Astrocyte of the cerebellum (primary cell): Measurements from ENCODE around the gene CGB3.
"Not testable (repeated sequence)": the region's sequence is repeated elsewhere in the genome, so short reads cannot be mapped to it uniquely, and the experiment has no call there.

Source experiments
- DNase-seq: peaks from one replicate; pipeline ENCODE4 v3.0.0-alpha.2; 2011; ENCODE audit warnings: low read depth
- H3K4me3 ChIP-seq: 2 replicates; pipeline ENCODE4 v1.5.1; 2011; ENCODE audit warnings: mild to moderate bottlenecking, low read depth, low read length, moderate library complexity
- in situ Hi-C: cut with HindIII; loops from 2 replicates; pipeline ENCODE4 v1.10.0; 2017; ENCODE audit warnings: low sequenced_read_pairs
- TF ChIP-seq, protein P1 (sequence below): IDR thresholded peaks from 2 replicates; pipeline ENCODE4 v1.5.1; 2012; ENCODE audit warnings: low read length, low read depth, moderate library complexity, mild to moderate bottlenecking; ENCODE audit errors: missing control alignments

Gene CGB3

DNA sequence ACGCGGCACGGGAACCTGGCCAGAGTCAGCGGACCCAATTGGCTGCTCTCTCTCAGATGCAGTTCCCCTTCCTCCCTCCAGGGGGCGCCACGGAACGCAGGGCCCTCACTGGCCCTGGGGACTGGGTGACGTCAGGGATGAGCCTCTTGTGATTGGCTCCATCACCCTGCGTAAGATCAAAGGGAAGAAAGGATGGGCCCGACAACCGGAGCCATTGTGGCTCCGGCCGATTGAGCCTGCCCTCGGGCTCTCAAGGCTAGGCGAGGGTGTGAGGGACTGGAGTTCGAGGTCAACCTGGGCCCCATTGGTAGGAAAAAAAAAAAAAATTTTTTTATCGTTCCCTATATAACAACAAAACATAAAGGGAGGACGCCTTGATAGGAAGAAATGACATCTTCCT, 12.7 kb upstream of the CGB3 start, which contains the start of gene CGB1:
CGB1 (minus strand) TSS at position 81 of the 400 bp plus-strand sequence. CDS start 184 bp downstream, outside the sequence.
- in situ Hi-C loops, DNase-seq, H3K4me3 ChIP-seq: not testable (repeated sequence)
- TF ChIP-seq, protein P1, sequence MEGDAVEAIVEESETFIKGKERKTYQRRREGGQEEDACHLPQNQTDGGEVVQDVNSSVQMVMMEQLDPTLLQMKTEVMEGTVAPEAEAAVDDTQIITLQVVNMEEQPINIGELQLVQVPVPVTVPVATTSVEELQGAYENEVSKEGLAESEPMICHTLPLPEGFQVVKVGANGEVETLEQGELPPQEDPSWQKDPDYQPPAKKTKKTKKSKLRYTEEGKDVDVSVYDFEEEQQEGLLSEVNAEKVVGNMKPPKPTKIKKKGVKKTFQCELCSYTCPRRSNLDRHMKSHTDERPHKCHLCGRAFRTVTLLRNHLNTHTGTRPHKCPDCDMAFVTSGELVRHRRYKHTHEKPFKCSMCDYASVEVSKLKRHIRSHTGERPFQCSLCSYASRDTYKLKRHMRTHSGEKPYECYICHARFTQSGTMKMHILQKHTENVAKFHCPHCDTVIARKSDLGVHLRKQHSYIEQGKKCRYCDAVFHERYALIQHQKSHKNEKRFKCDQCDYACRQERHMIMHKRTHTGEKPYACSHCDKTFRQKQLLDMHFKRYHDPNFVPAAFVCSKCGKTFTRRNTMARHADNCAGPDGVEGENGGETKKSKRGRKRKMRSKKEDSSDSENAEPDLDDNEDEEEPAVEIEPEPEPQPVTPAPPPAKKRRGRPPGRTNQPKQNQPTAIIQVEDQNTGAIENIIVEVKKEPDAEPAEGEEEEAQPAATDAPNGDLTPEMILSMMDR: peak; percentile 44

DNA sequence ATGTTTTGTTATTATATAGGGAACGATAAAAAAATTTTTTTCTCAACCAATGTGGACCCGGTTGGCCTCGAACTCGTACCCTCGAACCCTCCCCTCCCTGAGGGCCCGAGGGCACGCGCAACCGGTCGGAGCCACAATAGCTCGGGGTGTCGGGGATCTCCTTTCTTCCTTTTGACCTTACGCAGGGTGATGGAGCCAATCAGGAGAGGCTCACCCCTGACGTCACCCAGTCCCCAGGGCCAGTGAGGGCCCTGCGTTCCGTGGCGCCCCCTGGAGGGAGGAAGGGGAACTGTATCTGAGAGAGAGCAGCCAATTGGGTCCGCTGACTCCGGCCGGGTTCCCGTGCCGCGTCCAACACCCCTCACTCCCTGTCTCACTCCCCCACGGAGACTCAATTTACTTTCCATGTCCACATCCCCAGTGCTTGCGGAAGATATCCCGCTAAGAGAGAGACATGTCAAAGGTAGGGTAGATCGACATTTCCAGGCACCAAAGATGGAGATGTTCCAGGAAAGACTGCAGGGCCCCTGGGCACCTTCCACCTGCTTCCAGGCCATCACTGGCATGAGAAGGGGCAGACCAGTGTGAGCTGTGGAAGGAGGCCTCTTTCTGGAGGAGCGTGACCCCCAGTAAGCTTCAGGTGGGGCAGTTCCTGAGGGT, 7.6 kb upstream of the CGB3 start, which contains the start of gene CGB2:
CGB2 (plus strand) TSS at position 249 of the 660 bp plus-strand sequence; CDS start at position 455, 206 bp downstream.
- in situ Hi-C loops, DNase-seq, H3K4me3 ChIP-seq: not testable (repeated sequence)
- TF ChIP-seq, protein P1: peak; percentile 31

GRCh38 chr19:49030323-49030722, 6.2 kb upstream of the CGB3 start:
- DNase-seq, H3K4me3 ChIP-seq, in situ Hi-C loops: not testable (repeated sequence)

GRCh38 chr19:49029749-49030148, 5.6 kb upstream of the CGB3 start:
- DNase-seq, H3K4me3 ChIP-seq, in situ Hi-C loops: not testable (repeated sequence)

- in situ Hi-C loops, DNase-seq: not testable (repeated sequence)
Observed at GRCh38 chr19:49028686-49029085, 4.6 kb upstream of the CGB3 start.

DNA sequence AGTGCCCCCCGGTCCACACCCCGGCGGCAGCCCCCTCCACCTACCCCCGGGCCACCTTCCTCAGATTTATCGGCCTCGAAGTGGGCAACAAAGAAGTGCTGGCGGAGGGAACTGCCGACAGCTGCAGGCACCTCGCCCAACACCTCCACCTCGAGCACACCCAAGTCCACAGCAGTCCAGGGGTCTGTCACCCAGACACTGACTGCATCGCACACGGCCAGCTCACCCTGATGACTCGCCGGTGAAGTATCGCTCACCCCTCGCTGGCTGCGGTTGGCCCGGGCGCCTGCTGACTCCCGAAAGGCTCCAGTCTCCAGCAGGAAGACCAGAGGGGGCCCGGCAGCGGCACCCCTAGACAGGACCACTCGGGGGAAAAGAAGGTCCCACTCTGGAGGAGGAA, 1.5 kb upstream of the CGB3 start:
- in situ Hi-C loops, DNase-seq, H3K4me3 ChIP-seq: not testable (repeated sequence)

More at GRCh38 chr19:49028686-49029085, 4.6 kb upstream of the CGB3 start:
- not testable (repeated sequence) for H3K4me3 ChIP-seq

DNA sequence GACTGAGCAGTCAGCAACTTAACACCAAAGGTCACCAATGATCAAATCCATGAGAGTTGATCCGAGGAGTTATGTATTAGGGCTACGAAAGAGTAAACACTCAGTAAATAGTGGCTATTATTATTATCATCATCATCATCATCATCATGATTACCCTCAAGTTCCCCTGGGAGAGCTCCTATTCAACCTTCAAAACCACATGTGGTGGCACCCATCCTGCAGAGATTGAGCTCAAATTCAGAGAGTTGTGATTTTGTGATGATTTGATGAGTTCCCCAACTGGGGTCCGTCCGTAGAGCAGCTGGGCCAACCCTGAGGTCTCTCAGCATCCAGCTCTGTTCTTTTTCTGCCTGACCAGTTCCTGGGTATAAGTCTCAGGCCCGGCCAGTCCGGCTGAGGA, 955 bp upstream of the CGB3 start:
- in situ Hi-C loops, DNase-seq, H3K4me3 ChIP-seq: not testable (repeated sequence)

- DNase-seq: no peak
- H3K4me3 ChIP-seq: no peak overlapping the region
- TF ChIP-seq, protein P1: no peak
- in situ Hi-C loops: no loop called here
Observed at GRCh38 chr19:49022116-49022515, 2.0 kb downstream of the CGB3 start.

DNA sequence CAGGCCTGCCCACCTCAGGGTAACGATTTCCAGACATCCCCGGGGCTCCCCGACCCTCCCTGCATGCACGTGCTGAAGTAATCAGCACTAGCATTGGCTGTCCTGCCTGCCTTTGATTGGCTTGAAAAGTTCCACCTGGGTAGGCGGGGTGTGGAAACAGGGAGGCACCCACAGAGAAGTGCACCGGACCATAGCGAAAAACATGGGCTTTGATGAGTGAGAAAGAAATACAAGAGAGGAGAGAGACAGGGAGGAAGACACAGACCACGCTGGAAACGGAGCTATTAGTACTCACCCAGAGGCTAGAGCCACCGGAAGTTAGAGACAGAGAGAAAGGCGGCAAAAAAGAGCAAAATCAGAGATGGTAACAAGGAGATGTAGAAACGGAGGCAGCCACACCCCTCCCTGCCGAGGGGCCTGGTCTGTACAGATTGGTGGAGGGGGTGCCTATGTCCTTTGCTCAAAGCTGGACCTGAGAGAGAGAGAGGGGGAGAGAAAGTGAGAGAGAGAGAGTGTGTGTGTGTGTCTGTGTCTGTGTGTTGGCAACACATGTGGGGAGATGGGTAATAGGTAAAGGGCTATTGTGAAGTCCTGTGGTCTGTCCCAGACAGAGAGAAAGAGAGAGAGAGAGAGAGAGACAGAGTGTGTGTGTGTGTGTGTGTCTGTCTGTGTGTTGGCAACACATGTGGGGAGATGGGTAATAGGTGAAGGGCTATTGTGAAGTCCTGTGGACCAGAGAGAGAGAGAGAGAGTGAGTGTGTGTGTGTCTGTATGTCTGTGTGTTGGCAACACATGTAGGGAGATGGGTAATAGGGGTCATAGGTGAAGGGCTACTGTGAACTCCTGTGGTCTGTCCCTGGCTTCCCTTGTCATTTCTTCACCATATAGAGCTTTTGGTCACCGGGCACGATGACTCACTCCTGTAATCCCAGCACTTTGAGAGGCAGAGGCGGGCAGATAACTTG, 2.9 kb downstream of the CGB3 start:
- no peak overlapping the region for H3K4me3 ChIP-seq
- TF ChIP-seq, protein P1: no peak
- no peak for DNase-seq
- in situ Hi-C loops: no loop called here
